ENCODE data around the gene CD80.

Gene CD80

GRCh38 chr3:119543147-119543546 is 16.3 kb downstream of the CD80 start:
- no peak for DNase-seq (ENCODE audit: low spot score)

- DNase-seq (ENCODE audit: low spot score), result no peak
These were observed 17.1 kb downstream of the CD80 start for GRCh38 chr3:119542168-119542767.

GRCh38 chr3:119541547-119541946 is 17.9 kb downstream of the CD80 start:
- no peak for DNase-seq (ENCODE audit: low spot score)

GRCh38 chr3:119538772-119539171 is 20.6 kb downstream of the CD80 start:
- DNase-seq (ENCODE audit: low spot score), result no peak

GRCh38 chr3:119536757-119537156 is 22.7 kb downstream of the CD80 start:
- no peak for DNase-seq (ENCODE audit: low spot score)

GRCh38 chr3:119534296-119534695 is 25.1 kb downstream of the CD80 start:
- DNase-seq (ENCODE audit: low spot score), result no peak

DNA sequence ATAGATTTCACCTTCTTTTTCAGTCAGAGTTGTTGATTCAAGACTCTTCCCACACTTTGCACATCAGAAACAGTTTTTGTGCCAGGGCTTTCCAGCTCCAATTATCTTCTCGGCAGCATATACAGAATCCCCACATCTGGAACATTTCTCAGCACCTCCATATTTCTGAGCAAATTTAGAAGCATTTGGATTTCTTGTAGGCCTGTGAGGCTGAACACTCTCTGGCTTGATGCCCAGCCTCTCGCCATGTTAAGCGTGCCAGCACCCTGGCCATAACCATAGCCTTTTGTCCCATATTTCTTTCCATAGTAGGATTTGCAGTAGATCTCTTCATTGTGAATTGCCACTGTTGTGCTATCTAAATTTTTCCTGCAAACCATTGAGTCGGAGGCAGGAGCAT is 28.3 kb downstream of the CD80 start:
- no peak for DNase-seq (ENCODE audit: low spot score)

- DNase-seq (ENCODE audit: low spot score), result no peak
These were observed 29.0 kb downstream of the CD80 start for GRCh38 chr3:119530456-119530855.

GRCh38 chr3:119529883-119530282 is 29.5 kb downstream of the CD80 start:
- DNase-seq (ENCODE audit: low spot score), result no peak

- DNase-seq (ENCODE audit: low spot score), result no peak
These were observed 31.7 kb downstream of the CD80 start for GRCh38 chr3:119527714-119528113.

- no peak for DNase-seq (ENCODE audit: low spot score)
These were observed 34.3 kb downstream of the CD80 start for GRCh38 chr3:119524931-119525662.

- DNase-seq (ENCODE audit: low spot score), result no peak
These were observed 41.4 kb downstream of the CD80 start for GRCh38 chr3:119518026-119518425.

DNA sequence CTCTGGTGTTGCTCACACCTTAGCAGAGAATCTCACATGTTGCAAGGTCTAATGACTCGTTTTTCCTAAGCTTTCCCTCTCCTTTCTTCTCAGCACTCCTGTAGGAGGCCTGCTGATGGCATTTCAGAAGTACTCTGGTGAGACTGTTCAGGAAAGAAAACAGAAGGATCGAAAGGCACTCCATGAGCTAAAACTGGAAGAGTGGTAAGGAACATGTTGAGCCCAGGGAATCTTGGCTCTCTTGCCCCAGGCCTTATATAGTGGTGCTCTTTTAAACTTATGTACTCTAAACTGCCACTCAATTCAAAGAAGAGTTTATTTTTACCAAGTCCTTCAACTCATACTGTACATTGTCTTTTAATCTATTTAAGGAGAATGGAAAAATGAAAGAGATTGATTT is 42.3 kb downstream of the CD80 start:
- DNase-seq (ENCODE audit: low spot score), result no peak

DNA sequence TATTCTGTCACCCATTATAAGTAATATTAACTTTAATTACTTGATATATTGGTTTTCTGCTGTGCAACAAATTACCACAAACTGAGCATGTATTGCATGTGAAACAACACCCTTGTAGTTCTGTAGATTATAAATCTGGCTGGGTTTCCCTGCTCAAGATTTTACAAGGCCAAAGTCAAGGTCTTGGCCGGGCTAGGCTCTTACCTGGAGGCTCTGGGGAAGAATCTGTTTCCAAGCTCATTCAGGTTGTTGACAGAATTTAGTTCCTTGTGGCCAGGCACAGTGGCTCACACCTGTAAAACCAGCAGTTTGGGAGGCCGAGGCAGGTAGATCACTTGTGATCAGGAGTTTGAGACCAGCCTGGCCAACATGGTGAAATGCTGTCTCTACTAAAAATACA is 44.8 kb downstream of the CD80 start:
- no peak for DNase-seq (ENCODE audit: low spot score)

DNA sequence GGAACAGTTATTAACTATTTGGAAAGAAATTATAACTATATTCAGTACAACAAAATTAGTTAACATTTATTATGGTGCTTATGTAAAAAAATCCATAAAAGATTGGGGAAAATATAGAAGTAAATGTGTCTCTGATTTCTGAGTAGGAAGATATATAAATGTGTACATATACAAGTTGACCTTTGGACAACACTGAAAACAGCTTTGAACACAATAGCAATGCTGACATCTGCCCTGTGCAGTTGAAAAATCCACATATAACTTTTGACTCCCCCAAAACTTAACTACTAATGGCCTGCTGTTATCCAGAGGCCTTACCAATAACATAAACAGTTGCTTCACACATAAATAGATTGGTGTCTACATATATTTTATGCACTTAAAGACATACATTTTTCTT is 48.7 kb downstream of the CD80 start:
- no peak for DNase-seq (ENCODE audit: low spot score)

DNA sequence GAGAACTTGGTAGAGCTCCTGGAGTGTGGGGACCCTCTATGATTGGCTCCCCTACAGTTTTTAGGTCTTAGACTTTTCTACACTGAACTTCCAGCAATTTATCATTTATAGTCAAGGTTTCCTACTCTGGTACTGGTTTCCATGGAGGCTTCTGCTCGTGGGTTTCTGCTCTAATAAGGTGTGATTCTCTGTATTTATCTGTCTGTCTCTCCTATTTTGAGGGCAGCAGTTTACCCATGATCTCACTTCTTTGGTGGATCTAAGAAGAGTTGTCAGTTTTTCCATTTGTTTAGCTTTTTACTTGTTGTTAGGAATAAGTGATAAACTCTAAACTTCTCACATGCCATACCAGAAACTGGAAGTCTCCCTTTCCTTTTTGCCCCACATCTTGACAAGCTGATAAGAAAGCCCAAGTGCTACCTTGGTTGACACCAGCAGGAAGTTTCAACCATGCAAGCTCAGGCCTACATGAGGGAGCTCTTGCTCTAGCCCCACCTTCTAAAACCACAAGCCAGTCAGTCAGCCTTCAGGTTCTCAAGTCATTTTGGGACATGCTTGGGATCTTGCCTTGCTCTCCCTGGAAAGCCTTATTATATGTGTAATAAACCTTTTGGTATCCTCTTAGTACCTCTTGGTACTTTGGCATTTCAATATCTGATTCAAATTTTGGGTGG is 51.1 kb downstream of the CD80 start:
- peak; percentile 16 for DNase-seq (ENCODE audit: low spot score)

DNA sequence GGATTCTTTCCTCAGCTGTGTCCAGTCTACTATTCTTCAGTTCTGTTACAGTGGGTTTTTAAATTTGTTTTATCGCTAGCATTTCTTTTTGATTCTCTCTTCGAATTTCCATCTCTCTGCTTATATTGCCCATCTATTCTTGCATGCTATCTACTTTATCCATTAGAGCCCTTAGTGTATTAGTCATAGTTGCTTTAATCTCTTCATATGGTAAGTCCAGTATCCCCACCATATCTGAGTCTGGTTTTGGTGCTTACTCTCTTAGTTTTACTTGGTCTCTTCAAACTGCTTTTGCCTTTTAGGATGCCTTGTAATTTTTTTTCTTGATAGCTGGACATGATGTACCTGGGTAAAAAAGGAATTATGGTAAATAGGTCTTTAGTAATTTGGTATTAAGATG is 52.0 kb downstream of the CD80 start:
- no peak for DNase-seq (ENCODE audit: low spot score)

GRCh38 chr3:119506631-119507030 is 52.8 kb downstream of the CD80 start:
- DNase-seq (ENCODE audit: low spot score), result no peak

DNA sequence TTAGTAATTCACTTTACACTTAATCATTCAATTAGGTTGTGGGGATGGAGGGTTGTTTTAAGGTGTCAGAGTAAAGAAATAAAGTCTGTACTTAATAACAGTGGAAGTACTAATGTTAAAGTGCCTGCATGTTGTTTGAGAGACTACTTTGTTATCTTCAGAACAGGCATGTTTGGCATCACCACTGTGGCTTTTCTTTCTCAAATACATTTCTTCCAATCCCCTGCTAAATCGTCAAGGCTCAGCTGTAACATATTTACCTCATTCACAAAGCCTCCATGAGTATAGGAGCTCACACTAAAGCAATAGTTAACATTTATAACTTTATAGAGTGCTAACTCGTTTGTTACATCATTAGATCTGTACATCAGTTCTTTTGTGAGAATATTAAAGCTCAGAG is 58.5 kb downstream of the CD80 start:
- DNase-seq (ENCODE audit: low spot score), result no peak

DNA sequence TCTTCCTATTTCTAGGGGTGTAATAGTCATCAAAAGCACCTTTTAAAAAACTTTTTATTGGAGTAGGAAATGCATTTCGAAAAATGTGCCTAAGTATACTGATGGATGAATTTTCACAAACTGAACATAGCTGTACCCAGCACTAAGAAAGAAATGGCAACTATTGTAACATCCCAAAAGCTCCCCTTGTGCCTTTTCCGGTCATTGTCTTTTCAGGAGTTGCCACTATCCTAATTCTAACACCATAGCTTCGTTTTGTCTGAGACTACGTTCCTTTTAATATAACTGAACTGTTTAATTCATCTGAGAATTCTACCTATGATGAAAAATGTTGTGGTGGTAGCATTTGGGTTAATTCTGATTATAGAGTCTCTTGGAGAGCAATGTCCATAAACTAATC is 59.1 kb downstream of the CD80 start:
- DNase-seq (ENCODE audit: low spot score), result no peak

DNA sequence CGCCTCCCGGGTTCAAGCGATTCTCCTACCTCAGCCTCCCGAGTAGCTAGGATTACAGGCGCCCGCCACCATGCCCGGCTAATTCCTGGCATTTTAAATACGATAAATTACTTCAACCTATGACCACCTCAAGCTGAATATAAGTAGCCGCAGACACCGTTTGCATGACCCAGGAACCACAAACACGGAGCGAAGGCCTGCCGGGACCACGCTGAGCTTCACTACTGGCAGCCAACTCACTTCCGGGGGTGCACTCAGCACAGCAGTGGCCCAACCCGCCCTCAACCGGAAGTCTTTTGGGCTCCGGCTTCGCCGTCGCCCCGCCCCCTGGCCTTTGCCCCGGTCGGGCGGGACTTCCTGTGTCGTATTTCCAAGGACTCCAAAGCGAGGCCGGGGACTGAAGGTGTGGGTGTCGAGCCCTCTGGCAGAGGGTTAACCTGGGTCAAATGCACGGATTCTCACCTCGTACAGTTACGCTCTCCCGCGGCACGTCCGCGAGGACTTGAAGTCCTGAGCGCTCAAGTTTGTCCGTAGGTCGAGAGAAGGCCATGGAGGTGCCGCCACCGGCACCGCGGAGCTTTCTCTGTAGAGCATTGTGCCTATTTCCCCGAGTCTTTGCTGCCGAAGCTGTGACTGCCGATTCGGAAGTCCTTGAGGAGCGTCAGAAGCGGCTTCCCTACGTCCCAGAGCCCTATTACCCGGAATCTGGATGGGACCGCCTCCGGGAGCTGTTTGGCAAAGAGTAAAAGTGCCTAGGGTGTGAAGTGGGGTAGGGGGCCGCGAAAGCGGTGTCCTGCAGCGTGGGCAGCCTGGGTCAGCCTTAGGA is 61.0 kb downstream of the CD80 start, which contains the start of gene TIMMDC1:
TIMMDC1 (plus strand) TSS at position 362 of the 826 bp plus-strand sequence; CDS start at position 549, 187 bp downstream.
- peak; percentile 97 for DNase-seq (ENCODE audit: low spot score)

- DNase-seq (ENCODE audit: low spot score), result peak; percentile 34
These were observed 61.6 kb downstream of the CD80 start for GRCh38 chr3:119497820-119498185.

DNA sequence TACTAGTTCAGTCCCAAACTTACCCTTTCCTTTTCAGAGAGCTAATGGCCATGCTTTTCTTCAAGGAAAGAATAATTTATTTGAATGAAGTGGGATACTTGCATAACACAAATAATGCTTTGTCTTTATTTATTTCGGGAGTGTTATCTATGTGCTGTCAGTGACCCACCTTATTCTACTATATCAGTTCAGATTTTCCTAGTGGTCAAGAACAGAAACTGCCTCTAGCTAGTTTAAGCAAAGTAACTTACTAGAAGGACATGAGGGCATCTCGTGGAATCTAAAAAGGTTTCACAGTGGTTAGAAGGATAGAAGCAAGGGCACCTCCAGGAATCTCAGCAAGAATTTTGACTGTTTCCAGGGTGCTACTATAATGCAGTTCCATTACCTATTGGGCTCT is 64.8 kb downstream of the CD80 start:
- no peak for DNase-seq (ENCODE audit: low spot score)
